Measurements from ENCODE around the gene RAB11FIP4.

The RAB11FIP4 gene

DNA sequence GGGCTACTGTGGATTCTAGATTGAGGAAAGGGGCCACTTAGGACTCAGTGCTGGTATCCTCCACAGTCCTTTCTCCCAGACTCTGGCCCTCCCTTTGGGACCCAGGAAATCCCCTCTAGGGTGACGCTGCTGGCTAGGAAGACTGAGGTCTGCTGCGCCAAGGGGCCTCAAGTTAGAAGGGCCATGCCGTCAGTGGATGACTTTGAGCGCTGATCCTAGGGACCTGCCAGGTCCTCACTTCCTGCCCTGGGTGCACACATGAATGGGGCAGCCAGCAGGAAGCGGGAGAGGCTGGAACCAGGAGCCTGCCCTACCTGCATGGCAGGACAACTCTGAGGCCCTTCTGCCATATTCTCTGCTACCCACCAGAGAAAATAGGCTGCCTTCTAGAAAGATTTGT, 145.0 kb downstream of the RAB11FIP4 start:
- H4K20me1 ChIP-seq (ENCODE audit: insufficient read depth, low read length) = no peaks in the 10 kb centered on the region
- no peaks in the 10 kb centered on the region for H3K27me3 ChIP-seq (ENCODE audit: insufficient read depth, low read length, poor library complexity)
- no peaks in the 10 kb centered on the region for H3K9me3 ChIP-seq (ENCODE audit: insufficient read depth, low read length, severe bottlenecking)
- H2AFZ ChIP-seq (ENCODE audit: low read depth, low read length) = no peak overlapping the region
- ATAC-seq (ENCODE audit: insufficient read depth, low read depth) = no peak
- no peaks in the 10 kb centered on the region for H3K4me1 ChIP-seq (ENCODE audit: insufficient read depth, low read length)
- TF ChIP-seq EZH2 (IDR thresholded peaks at IDR 0.05; ENCODE audit: borderline replicate concordance, low read depth, low read length, severe bottlenecking) = no peak
- TF ChIP-seq, protein P1, sequence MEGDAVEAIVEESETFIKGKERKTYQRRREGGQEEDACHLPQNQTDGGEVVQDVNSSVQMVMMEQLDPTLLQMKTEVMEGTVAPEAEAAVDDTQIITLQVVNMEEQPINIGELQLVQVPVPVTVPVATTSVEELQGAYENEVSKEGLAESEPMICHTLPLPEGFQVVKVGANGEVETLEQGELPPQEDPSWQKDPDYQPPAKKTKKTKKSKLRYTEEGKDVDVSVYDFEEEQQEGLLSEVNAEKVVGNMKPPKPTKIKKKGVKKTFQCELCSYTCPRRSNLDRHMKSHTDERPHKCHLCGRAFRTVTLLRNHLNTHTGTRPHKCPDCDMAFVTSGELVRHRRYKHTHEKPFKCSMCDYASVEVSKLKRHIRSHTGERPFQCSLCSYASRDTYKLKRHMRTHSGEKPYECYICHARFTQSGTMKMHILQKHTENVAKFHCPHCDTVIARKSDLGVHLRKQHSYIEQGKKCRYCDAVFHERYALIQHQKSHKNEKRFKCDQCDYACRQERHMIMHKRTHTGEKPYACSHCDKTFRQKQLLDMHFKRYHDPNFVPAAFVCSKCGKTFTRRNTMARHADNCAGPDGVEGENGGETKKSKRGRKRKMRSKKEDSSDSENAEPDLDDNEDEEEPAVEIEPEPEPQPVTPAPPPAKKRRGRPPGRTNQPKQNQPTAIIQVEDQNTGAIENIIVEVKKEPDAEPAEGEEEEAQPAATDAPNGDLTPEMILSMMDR (IDR thresholded peaks at IDR 0.05; ENCODE audit: borderline replicate concordance, extremely low read depth, low read length, poor library complexity, severe bottlenecking) = no peak
- H3K79me2 ChIP-seq (ENCODE audit: insufficient read depth, low read length) = no peaks in the 10 kb centered on the region
- H3K9ac ChIP-seq (ENCODE audit: low read depth, low read length) = no peak overlapping the region
- H3K36me3 ChIP-seq (ENCODE audit: insufficient read depth, low read length) = no peaks in the 10 kb centered on the region
- DNase-seq = no peak
- H3K4me3 ChIP-seq (ENCODE audit: low read depth in 1 of 2, low read length in 2 of 2) = no peak overlapping the region
- H3K27ac ChIP-seq (ENCODE audit: low read length) = no peak overlapping the region
- no peak overlapping the region for H3K4me2 ChIP-seq (ENCODE audit: insufficient read depth, low read length)

DNA sequence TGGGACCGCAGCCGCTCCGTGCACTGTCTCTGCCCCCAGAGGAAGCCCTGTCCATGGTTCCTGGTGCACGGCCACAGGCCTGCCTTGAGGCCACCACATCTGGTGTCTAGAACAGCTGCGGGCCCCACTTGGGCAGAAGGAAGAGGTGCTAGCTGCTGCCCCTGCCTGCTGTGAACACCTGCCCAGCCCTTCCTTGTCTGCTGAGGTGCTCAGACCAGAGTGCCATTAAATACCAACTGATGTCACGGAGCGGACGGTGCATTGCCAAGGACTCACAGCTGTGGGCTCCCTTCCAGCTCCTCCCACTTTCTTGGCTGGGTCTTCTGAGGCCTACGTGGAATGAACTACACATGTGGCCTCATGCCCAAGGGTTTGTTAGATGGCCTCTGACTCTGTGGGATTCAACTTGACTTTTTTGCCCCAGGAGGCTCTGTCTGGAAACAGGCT, 146.1 kb downstream of the RAB11FIP4 start:
- ATAC-seq (ENCODE audit: insufficient read depth, low read depth) = no peak
- Histone ChIP-seq H3K9me3 (ENCODE audit: insufficient read depth, low read length, severe bottlenecking) (no peaks in the 10 kb centered on the region), H2AFZ (ENCODE audit: low read depth, low read length) (no peak overlapping the region), H3K36me3 (ENCODE audit: insufficient read depth, low read length) (no peaks in the 10 kb centered on the region), H3K27ac (ENCODE audit: low read length) (no peak overlapping the region), H3K27me3 (ENCODE audit: insufficient read depth, low read length, poor library complexity) (no peaks in the 10 kb centered on the region), H3K4me3 (ENCODE audit: low read depth in 1 of 2, low read length in 2 of 2) (no peak overlapping the region), H3K9ac (ENCODE audit: low read depth, low read length) (no peak overlapping the region), H3K79me2 (ENCODE audit: insufficient read depth, low read length) (no peaks in the 10 kb centered on the region), H3K4me1 (ENCODE audit: insufficient read depth, low read length) (no peaks in the 10 kb centered on the region), H3K4me2 (ENCODE audit: insufficient read depth, low read length) (no peak overlapping the region), H4K20me1 (ENCODE audit: insufficient read depth, low read length) (no peaks in the 10 kb centered on the region)
- TF ChIP-seq, protein P1 (IDR thresholded peaks at IDR 0.05; ENCODE audit: borderline replicate concordance, extremely low read depth, low read length, poor library complexity, severe bottlenecking) = no peak
- no peak for TF ChIP-seq EZH2 (IDR thresholded peaks at IDR 0.05; ENCODE audit: borderline replicate concordance, low read depth, low read length, severe bottlenecking)
- no peak for DNase-seq

DNA sequence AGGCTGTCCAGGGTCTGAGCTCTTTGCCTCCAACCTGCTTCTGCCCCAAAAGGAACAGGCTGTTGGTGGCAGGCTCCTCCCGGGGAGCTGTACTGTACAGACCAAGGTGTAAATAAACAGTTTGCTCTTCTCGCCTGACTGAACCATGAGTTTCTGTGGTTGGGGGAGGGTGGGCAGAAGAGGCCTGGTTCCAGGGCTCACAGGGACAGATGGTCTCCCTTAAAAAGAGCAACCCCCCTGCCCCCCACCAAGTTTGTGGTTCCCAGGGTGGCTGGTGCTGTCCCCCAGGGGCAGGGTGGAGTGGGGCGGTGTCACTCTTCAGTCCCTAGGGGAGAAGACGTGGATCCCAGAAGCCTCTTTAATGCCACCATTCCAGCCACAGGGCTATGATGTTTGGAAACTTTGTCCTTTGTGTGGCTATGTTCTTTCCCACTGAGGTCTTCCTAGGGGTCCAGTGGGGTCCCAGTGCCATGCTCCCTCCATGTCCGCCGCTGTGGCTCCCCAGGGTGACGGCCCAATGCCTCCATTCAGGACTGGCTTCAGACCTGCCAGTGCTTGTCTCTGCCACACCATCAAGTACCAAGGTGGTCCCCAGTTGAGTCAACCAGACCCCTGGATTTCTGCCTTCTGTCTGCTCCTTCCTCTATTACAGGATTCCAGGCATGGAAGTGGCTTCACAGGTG, 146.7 kb downstream of the RAB11FIP4 start:
- ATAC-seq (ENCODE audit: insufficient read depth, low read depth) (no peak), DNase-seq (no peak)
- Histone ChIP-seq H3K4me2 (ENCODE audit: insufficient read depth, low read length) (no peak overlapping the region), H4K20me1 (ENCODE audit: insufficient read depth, low read length) (no peaks in the 10 kb centered on the region), H3K9me3 (ENCODE audit: insufficient read depth, low read length, severe bottlenecking) (no peaks in the 10 kb centered on the region), H3K79me2 (ENCODE audit: insufficient read depth, low read length) (no peaks in the 10 kb centered on the region), H3K9ac (ENCODE audit: low read depth, low read length) (no peak overlapping the region), H3K36me3 (ENCODE audit: insufficient read depth, low read length) (no peaks in the 10 kb centered on the region), H3K4me3 (ENCODE audit: low read depth in 1 of 2, low read length in 2 of 2) (no peak overlapping the region), H2AFZ (ENCODE audit: low read depth, low read length) (no peak overlapping the region), H3K27ac (ENCODE audit: low read length) (no peak overlapping the region), H3K4me1 (ENCODE audit: insufficient read depth, low read length) (no peaks in the 10 kb centered on the region), H3K27me3 (ENCODE audit: insufficient read depth, low read length, poor library complexity) (no peaks in the 10 kb centered on the region)
- TF ChIP-seq, protein P1 (IDR thresholded peaks at IDR 0.05; ENCODE audit: borderline replicate concordance, extremely low read depth, low read length, poor library complexity, severe bottlenecking) = no peak
